Kidney capillary endothelial cell (primary cell): ENCODE data around the gene TENM4.
A peak's percentile ranks its signal among the peaks of the same experiment; 100 is the strongest.

Source experiments
- DNase-seq: peaks from one replicate; pipeline ENCODE4 v3.0.0-alpha.2; 2018; ENCODE audit warnings: low spot score

TENM4 gene

DNA sequence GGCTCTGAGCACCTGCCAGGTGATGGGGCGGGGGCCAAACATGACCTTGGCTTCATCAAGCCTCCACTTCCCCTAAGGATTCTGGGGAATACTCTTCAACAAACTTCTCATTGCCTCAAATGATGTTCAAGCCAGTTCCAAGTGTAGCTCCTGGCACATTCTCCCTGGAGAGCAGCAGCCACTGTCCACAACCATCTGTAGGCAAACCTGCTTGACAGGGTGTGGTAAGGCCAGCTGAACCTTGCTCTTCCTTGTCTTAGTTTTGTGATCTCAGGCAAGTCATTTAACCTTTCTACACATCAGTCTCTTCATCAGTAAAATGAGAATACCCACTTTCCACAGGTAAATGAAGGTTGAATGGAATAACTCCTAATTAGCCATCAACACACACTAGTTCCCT, 323.3 kb downstream of the TENM4 start:
- DNase-seq = no peak

DNA sequence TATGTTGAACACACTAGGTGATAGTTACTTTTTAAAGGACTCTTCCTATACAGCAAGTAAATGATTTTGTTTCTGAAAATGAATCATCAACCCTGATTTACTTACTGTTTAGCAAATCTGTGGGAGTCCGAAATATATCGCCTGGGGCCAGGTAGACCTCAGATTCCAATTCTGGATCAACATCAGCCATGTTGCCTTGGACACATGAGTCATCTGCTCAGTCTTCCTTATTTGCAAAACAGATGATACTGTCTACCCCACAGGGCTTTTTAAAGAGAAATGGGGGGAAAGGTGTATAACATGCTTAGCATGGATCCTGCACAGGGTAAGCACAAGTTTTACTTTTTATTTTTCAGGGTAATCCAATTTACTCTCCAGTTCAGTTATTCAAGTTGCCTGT, 324.2 kb downstream of the TENM4 start:
- no peak for DNase-seq

DNA sequence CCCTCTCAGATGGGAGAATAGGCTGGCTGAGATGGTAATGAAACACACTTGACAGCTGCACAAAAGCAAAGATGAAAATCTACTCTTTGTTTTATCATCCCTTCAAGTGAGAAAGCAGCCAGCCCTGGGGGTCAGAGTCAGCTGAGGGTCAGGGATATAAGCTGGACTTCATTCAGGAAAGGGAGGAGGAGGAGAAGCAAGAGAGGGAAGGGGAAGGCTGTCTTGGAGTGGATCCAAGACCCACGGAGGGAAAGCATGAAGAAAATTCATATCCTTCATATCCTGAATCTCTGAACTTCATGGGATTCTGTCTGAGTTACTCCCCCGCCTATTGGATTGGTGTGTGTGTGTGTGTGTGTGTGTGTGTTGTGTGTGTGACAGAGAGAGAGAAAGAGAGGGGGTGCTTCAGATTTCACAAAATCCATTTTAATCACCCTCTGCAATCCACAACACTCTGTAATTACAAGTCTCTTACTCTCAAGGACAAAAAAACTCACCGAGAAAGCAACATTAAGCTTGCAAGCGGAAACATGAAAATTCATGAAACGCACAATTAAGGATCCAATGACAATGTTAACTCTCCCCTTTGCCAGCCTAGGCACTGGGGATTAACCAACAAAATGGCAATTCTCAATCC, 327.7 kb downstream of the TENM4 start:
- DNase-seq = no peak

DNA sequence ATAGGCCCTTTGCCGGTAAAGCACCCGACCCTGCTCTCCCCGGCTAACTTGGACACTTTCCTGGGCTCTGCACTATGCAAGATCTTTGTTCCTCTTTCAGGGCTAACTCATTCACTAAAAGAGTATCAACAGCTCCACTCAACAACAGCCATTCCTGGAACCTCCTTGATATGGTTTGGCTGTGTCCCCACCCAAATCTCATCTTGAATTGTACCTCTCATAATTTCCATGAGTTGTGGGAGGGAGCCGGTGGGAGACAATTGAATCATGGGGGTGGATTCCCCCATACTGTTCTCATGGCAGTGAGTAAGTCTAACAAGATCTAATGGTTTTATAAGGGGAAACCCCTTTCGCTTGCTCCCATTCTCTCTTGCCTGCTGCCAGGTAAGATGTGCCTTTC, 330.0 kb downstream of the TENM4 start:
- DNase-seq = no peak

DNA sequence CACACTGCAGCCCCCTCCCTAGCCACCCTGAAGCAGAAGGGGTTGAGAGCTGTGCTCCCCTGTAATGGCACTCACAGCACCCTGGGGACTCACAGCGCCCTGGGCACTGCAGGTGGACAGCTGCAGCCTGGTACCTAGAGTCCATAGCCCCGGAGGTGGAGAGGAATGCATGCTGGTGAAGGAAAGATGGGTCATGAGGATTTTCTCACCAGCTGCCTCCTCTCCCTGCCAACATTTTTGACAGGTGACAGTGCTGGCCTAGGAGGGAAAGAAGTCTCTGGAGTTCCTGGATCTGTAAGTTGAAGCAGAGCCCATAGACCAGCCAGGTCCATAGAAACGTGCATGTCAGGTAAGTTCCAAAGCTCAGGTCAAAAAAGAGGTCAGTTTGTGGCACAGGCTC, 330.5 kb downstream of the TENM4 start:
- no peak for DNase-seq

DNA sequence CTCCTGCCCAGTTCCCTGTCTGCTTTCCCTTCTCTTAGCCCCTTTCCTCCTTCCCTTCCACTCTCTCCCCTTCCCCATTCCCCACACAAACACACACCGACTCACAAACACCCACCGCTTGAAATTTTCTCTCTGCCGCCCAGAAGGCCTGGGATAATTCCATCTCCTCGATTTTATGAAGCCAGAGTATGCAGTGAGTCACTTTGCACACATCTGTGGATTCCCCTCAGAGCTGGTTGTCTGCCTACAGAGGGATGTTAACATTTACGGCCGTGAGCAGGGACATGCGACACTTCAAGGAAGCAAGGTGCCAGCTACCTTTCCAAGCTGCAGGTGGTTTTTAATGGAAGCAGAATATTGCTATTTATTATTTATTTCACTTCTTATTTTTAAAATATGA, 332.0 kb downstream of the TENM4 start:
- DNase-seq = no peak

DNA sequence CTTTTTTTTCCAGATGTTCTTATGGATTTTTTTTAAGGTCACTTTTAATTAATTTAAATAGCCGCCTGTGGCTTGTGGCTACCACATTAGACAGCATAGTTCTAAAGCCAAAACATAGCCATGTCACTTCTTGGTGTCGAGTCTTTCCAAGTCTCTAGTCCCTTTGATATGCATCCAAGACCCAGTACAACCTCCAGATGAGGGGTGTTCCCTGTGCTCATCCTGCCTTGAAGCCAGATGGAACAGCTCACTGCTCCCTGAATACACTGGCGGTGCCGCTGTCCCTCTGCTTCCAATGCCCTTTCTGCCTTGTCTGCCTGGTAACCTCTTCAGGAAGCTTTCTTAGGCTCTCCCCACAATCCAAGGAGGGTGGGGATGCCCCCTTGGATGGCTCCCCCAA, 338.0 kb downstream of the TENM4 start:
- DNase-seq = no peak

DNA sequence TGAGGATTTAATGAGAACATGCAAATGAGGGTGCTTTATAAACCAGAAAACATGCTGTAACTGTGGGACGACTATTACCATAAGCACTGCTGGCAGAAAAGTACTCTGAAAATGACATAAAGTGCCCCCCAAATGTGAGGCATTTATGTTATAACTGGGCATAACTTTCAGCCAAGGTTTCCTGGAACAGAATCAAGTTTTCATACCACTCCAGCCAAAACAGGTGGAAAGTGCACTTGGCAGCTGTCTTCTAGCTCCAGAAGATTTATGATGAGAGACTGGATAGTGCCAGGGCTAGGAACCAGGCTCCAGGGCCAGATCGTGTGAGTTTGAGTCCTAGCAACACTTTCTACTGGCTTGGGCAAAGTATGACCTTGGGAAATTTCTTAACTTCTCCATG, 339.2 kb downstream of the TENM4 start:
- no peak for DNase-seq

DNA sequence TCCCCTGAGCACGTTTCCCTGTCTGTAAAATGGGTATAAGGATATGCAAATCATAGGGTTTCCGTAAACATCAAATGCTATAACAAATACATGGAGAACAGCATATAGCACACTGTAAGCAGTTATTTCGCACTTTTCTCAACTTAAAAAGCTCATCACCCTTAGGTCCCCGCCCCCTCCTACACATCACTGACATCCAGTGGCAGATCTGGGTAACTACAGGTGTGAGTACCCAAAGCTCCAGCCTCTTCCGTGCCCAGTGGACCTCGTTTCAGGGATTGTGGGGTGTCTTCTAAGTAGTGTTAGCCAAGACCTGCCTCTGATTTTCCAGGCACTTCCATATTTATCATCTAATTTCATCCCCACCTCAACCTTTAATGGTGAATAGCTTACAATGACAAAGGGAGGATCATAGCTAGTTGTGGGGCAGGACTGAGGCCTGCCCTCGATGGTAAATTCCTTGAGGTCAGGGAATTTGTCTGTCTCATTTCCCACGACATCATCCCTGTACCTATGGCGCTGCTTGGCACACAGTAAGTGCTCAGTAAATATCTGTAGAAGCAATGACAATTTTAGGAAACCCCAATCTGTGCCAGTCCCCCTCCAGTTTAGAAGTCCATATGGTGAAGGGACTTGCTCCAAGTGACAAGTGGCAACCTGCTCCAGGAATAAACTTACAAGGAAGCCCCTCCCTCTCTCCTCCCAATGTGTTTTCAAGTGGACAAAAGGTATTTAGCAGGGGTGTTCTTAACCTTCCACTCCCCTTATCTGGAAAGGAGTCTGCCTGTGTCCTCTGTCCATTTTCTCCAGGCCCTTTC, 340.5 kb downstream of the TENM4 start:
- peak; percentile 58 for DNase-seq

DNA sequence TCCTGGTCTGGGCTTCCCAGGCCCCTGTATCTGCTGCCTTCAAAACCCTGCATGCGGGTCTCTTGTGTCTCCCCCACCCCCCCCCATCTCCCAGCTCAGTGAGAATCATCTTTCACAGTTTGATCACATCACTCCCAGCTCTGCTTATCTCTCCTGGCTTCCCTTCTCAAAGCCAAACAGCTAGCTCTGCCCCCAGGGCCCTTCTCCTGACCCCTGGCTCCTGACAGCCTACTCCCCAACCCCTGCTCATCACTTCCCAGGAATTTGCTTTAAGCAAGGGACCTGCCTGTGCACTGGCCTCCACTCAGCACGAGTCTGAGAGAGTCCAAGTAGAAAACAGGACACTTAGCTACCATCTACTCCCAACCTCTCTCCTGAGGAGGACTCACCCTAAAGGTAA, 342.7 kb downstream of the TENM4 start:
- no peak for DNase-seq

DNA sequence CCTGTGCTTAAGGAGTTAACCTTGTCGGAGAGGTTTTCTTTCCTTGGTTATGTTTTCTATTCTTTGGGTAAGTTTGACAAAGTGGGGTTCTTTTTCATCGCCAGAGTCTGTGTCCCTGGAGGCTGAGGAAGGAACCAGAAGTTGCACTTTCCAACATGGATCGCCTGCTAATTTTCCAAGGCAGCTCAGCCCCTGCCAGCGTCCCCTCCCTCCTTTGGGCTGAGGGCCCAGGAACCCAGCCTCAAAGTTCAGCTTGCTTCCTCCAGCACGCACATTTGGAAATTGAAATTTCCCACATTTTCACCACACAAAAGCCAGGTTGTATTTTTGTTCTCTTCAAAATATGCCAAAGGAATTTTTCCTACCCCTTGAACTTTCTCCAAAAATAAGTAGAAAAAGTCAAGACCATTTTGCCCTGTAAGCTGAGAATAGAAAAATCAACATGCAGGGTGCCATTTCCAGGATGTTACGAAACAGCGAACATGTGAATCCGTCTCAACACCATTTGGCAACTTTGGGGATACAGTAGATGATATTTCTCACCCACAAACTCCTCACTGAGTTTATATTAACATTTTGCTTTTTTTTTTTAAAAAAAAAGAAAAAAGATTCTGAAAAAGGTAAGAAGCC, 343.5 kb downstream of the TENM4 start:
- DNase-seq = no peak

DNA sequence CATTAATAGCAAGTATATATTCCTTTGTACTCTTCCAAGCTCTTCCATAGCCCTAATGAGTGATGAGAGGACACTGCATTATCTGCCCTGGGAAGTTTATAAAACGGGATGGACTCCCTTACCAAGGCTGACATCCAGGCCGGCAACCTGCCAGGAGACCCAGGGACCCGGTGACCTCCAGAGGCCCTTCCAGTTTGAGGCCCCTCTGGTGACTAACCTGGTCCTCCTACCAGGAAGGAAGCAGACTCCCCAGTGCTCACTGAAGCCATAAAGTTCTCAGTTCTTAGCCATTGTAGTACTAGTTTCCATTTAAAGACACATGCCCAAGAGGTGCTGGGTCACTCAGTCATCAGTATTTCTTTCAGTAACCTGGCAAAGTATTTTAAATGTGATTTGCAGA, 345.4 kb downstream of the TENM4 start:
- DNase-seq = peak; percentile 58

DNA sequence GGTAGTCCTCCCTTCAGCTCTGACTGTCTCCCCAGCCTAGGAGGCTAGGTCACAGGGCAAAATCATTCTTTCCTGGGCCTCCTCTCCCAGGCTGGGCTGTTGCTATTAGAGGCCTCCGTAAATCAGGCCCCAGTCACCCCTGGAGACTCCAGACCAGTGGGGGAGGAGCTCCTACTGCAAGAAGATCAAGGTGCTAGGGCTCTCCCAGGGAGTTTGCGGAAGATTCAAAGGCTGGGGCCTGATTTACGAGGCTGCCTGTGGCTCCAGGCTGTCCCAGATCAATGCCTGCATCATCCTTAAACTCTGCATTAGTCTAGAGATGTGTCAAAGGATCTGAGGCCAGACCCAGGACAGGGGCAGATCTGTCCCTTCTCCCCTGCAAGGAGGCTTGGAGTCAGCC, 346.2 kb downstream of the TENM4 start:
- DNase-seq = no peak

DNA sequence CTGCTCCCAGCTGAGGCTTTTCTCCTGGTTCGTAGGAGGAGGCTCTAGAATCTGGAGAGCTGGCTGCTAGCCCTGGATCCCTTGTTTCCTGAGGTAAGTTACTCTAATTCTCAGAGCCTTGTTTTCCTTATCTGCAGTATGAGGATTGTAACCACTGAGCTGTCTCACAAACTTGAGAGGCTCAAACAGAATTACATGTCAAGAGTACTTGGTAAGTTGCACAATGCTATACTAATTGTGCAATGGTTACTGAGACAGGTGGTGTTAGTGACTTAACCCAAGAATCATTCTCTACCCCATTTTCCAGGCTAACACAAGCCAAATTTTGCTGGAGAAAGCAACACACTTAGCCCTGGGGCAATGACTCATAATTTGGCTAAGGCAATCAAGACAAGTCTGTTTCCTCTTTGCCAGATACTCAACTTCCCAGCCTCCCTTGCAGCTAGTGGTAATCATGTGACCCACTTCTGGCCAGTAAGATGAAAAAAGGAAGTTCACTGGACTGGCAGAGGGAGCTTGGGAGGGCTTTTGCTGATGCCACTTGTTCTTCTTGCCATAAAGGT, 348.0 kb downstream of the TENM4 start:
- DNase-seq = peak; percentile 26

DNA sequence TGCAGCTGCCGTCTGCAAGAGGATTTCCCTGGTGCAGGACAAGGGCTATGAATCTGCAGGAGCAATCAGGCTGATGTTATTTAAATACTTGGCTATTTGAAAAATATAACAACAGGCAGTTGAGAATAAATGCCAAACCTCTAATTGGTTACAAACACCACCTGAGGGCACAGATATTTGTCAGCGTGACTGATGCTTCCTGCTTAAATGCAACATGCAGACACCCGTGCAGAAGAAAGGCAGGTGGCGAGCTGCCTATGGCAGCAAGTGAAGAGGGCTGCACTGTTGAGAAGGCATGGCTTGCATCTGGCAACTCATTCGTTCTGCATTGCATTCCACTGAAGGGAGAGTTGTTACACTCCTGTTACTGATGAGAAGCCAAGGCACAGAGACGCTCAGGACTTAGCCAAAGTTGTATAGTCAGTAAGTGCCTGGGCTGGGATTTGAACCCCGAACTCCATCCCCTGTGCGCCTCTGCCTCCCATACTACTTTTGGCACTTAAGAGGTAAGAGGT, 350.6 kb downstream of the TENM4 start:
- no peak for DNase-seq

DNA sequence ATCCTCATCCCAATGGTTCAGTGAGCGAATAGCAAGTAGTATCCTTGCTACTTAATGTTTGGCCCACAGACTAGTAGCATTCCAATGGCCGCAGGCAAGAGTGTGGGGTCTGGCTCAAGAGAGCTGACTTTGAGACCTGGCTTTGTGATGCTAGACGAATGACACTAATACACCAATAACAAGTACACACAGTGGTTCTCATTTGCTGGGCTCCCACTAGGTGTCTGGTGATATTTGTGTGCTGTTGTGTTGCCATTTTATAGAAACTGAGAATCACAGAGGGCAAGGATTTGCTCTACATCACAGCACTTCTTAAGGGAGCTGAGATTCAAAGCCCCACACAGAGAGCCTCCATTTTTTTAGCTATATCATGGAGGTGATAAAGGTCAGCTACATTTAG, 351.2 kb downstream of the TENM4 start:
- no peak for DNase-seq

DNA sequence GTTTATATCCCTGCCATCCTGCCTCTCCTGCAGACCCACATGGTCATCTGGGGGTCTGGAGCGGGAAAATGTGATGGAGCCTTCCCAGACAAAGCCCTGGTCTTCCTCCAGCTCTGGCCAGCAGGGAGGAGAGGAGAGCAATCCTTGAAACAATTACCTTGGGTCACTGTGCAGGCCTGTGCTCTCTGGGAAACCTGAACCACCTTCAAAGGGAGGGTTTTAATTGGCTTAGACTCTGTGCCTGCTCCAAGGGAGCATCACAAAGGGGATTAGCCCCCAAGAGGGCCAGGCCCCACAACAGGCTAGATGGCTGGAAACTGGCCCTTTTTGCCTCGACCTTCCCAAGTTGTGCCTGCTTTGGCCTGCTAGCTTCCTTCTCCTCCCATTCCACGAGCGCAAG, 351.9 kb downstream of the TENM4 start:
- DNase-seq = no peak

DNA sequence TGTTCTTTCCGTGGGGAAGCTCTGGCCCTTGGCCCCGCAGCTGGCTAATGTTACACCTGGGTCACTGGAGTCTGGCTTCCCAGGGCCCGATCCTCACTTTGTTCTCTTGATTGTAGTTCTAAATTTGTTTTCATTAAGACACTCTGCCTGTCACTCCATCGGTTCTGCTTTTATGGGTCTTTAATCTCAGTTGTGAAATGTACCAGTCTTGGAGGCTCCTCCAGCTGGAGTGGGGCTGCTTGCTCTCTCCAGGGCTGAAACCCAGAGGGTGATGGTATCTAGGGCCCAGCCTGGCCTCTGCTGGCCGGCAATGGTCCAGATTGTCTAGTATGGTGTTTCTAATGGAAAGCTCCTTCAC, 352.9 kb downstream of the TENM4 start:
- no peak for DNase-seq

DNA sequence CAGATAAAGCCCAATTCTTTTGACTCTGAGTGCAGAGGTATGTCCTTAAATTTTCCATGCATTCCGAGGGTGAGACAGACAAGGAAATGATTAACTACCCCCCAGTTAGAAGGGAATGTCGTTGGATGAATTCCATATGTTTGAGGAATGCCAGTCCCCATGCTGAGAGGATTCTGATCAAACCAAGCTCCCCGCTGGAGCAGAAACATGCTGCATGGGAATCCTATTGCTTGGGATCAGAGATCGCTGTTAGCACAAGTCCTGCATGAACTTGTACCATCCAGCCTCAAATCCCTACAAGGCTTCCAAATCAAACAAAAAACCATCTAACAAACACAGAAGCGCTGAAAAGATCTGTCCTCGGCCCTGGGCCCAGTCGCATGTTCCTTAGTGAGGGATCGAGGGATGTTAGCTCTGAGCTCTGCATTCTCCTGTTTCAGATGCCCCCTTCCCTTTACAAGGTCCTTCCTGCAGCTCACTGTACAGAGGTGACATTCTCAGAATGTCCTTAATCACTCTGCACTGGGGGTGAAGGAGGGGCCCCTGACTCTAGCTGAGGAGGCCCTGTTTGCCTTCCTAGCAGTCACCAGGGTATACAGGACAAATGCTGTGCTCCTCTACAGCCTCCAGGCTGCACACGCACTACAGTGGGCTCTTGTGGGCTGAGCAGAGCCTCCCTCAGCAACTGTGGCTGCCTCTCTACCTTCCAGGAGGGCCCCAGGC, 353.4 kb downstream of the TENM4 start:
- peak; percentile 72 for DNase-seq

DNA sequence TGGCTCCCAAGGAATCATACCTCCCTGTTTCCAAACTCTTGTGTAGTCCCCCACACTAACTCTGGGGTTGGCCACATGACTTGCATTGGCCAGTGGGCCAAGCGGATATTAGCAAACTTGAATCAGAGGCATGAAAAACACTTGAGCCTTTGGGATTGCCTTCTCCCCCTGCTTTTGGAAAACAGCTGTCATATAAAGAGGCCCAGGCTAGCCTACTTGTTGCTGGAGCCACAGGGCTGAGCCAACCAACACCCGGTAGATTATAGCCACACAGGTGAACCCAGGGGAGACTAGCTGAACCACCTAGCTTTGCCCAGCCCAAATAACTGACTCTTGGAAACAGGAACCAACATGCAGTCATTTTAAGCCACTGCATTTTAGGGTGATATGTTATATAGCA, 354.8 kb downstream of the TENM4 start:
- no peak for DNase-seq

DNA sequence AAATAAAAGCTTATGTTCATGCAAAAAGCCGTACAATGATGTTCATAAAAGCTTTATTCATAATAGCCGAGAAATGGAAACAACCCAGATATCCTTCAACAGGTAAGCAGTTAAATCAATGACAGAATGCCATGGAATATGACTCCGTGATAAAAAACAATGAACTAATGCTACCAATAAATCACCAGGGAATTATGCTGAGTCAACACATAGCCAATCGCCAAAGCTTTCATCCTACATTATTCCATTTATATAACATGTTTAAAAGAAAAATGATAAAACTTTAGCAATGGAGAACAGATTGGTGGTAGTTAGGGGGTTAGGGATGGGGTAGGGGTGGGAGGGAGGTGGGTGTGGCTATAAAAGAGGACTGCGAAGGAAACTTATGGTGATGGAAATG, 356.4 kb downstream of the TENM4 start:
- no peak for DNase-seq

DNA sequence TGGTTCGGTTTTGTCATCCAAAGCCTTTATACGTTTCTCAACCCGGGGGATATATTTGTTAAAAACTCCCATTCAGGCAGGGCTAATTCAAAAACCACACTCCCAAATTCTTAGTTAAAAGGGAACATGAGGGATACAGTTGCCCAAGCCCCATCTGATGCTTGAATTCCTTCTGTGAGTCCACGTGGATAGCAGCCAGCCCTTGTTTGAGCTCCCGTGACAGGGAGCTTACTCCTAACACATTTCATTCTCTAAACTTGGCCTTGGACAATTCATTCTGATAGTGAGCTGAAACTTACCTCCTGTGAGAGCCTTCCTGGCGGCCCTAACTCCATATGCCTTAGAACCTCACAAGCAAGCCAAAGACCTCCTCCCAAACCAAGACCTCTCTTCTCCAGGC, 357.5 kb downstream of the TENM4 start:
- DNase-seq = no peak
